Cardiac septum (tissue), 1 donor: ENCODE measurements around the gene LILRB2. TPM values are rescaled to one million over a fixed set of nuclear protein-coding genes. Genes with fewer than 3 reads are reported as not detected.
"Not testable (repeated sequence)": the region's sequence is repeated elsewhere in the genome, so short reads cannot be mapped to it uniquely, and the experiment has no call there.

Experiments used
- DNase-seq: peaks from one replicate; pipeline ENCODE4 v3.0.0-alpha.2; 2020; ENCODE audit warnings: low spot score
- intact Hi-C: fragments of 100-400 bp; cut with DNase I; formaldehyde crosslinking; loops from one replicate; pipeline ENCODE4 v1.14.0; 2022
- total RNA-seq: library from RNA; stranded (reverse); fragmentation: NEBNext Ultra II Directional; extraction: Animal tissue kit (Norgen Biotek cat#: 25700); gene quantifications from one replicate; pipeline ENCODE4 v1.2.1, GENCODE V29; 2021
- donor health status: DM: no; HTN: no; CAD: no.

LILRB2 gene
- total RNA-seq, 1 donor from 2014 or later = 2.8 TPM

- intact Hi-C loops = no loop called here
These were observed 28.9 kb upstream of the LILRB2 start for GRCh38 chr19:54309811-54310210.

GRCh38 chr19:54307389-54308020, 26.6 kb upstream of the LILRB2 start:
- intact Hi-C loops = no loop called here
- DNase-seq = no peak

More at GRCh38 chr19:54309811-54310210, 28.9 kb upstream of the LILRB2 start:
- no peak for DNase-seq

- intact Hi-C loops = no loop called here
These were observed 24.2 kb upstream of the LILRB2 start for GRCh38 chr19:54305141-54305540.

GRCh38 chr19:54302257-54302656, 21.3 kb upstream of the LILRB2 start:
- intact Hi-C loops = no loop called here
- no peak for DNase-seq

More at GRCh38 chr19:54305141-54305540, 24.2 kb upstream of the LILRB2 start:
- DNase-seq = no peak

- no peak for DNase-seq
- intact Hi-C loops = loop anchor here (5.0 kb wide), 1 partner anchor 278 kb away; no protein-coding TSS in a partner anchor
These were observed 18.6 kb upstream of the LILRB2 start for GRCh38 chr19:54299515-54299914.

GRCh38 chr19:54299126-54299498, 18.2 kb upstream of the LILRB2 start:
- intact Hi-C loops = loop anchor here (5.0 kb wide), 1 partner anchor 278 kb away; no protein-coding TSS in a partner anchor

GRCh38 chr19:54298357-54299125, 17.6 kb upstream of the LILRB2 start:
- no peak for DNase-seq
- intact Hi-C loops = loop anchor here (5.0 kb wide), 1 partner anchor 279 kb away; no protein-coding TSS in a partner anchor

More at GRCh38 chr19:54299126-54299498, 18.2 kb upstream of the LILRB2 start:
- no peak for DNase-seq

- intact Hi-C loops = loop anchor here (5.0 kb wide), 1 partner anchor 279 kb away; no protein-coding TSS in a partner anchor
These were observed 16.9 kb upstream of the LILRB2 start for GRCh38 chr19:54297759-54298305.

GRCh38 chr19:54294539-54294938, 13.6 kb upstream of the LILRB2 start:
- intact Hi-C loops = no loop called here
- no peak for DNase-seq

More at GRCh38 chr19:54297759-54298305, 16.9 kb upstream of the LILRB2 start:
- DNase-seq = no peak

- DNase-seq, intact Hi-C loops: not testable (repeated sequence)
These were observed 8.2 kb upstream of the LILRB2 start for GRCh38 chr19:54289160-54289559.

- DNase-seq = no peak
- intact Hi-C loops = no loop called here
These were observed 6.5 kb upstream of the LILRB2 start for GRCh38 chr19:54287456-54287855.

- DNase-seq, intact Hi-C loops: not testable (repeated sequence)
These were observed 5.4 kb upstream of the LILRB2 start for GRCh38 chr19:54286283-54286682.

- DNase-seq, intact Hi-C loops: not testable (repeated sequence)
These were observed 4.6 kb upstream of the LILRB2 start for GRCh38 chr19:54285427-54286056.

- DNase-seq = no peak
- intact Hi-C loops = no loop called here
These were observed 2.0 kb upstream of the LILRB2 start for GRCh38 chr19:54282686-54283470.

GRCh38 chr19:54281729-54282075, 792 bp upstream of the LILRB2 start:
- DNase-seq, intact Hi-C loops: not testable (repeated sequence)

- DNase-seq, intact Hi-C loops: not testable (repeated sequence)
These were observed 469 bp downstream of the LILRB2 start for GRCh38 chr19:54280441-54280840.

- DNase-seq, intact Hi-C loops: not testable (repeated sequence)
These were observed 885 bp downstream of the LILRB2 start for GRCh38 chr19:54280025-54280424.

GRCh38 chr19:54279406-54279962, 1.4 kb downstream of the LILRB2 start:
- intact Hi-C loops = no loop called here

More at GRCh38 chr19:54279406-54279962, 1.4 kb downstream of the LILRB2 start:
- no peak for DNase-seq
